ENCODE measurements around the gene CENPU.
"Not testable (repeated sequence)": the region's sequence is repeated elsewhere in the genome, so short reads cannot be mapped to it uniquely, and the experiment has no call there.

Gene CENPU

DNA sequence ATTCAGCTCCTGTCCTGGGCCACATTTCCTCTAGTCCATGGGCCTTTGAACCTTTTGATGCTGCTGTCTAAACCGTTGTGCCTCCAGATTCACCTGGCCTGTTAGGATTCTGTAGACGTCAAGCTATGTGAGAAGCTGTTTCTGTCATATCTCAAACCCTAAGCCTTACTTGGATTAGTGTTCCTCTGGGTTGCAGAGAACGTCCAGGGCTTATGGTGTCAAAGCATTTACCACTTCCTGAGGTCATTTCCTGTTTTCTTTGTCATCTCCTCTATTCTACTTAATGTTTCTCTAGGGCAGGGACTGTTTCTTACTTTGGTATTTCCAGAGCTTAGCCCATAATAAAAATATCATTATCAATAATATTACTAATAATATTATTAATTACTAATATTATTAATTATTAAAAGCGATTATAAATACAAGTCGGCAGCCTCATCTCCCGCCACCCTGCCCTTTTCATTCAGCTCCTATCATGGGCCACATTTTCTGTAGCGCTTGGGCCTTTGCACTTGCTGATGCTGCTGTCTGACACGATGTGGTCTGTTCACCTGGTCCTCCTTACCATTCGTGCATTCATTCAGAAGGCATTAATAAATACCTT lies 65.3 kb downstream of the CENPU start:
- TF ChIP-seq, protein P1, sequence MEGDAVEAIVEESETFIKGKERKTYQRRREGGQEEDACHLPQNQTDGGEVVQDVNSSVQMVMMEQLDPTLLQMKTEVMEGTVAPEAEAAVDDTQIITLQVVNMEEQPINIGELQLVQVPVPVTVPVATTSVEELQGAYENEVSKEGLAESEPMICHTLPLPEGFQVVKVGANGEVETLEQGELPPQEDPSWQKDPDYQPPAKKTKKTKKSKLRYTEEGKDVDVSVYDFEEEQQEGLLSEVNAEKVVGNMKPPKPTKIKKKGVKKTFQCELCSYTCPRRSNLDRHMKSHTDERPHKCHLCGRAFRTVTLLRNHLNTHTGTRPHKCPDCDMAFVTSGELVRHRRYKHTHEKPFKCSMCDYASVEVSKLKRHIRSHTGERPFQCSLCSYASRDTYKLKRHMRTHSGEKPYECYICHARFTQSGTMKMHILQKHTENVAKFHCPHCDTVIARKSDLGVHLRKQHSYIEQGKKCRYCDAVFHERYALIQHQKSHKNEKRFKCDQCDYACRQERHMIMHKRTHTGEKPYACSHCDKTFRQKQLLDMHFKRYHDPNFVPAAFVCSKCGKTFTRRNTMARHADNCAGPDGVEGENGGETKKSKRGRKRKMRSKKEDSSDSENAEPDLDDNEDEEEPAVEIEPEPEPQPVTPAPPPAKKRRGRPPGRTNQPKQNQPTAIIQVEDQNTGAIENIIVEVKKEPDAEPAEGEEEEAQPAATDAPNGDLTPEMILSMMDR (conservative IDR thresholded peaks at IDR 0.05; ENCODE audit: low read depth), result no peak
- DNase-seq (ENCODE audit: low spot score), result no peak
- ChIA-PET CTCF (interaction anchor here (0.6 kb wide), 1 partner anchor 18 kb away, joined by 3 read pairs; no protein-coding TSS in a partner anchor), POLR2A (ENCODE audit: low non-redundant PET) (no interaction called here)
- H3K27ac ChIP-seq, result no peak overlapping the region

DNA sequence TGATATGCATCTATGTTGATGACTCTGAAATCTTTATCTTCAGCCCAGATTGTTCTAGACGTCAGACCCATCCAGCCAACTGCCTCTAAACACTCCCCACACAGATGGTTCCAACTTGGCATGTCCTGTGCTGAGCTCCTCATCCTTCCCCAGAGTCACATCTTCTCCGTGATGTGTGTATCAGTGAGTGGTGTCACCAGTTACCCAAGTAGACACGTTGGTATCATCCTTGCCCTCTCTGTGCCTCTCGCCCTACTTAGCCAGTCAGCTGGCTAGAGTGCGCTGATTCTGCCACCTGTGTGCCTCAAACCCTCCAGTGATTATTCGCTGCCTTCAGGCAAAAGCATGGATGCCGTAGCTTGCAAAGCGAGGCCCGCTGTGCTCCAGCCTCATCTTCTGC lies 65.8 kb downstream of the CENPU start:
- TF ChIP-seq, protein P1 (conservative IDR thresholded peaks at IDR 0.05; ENCODE audit: low read depth), result no peak
- DNase-seq (ENCODE audit: low spot score), result no peak
- ChIA-PET POLR2A (ENCODE audit: low non-redundant PET) (no interaction called here), CTCF (interaction anchor here (0.6 kb wide), 1 partner anchor 18 kb away, joined by 3 read pairs; no protein-coding TSS in a partner anchor)
- H3K27ac ChIP-seq, result no peak overlapping the region

DNA sequence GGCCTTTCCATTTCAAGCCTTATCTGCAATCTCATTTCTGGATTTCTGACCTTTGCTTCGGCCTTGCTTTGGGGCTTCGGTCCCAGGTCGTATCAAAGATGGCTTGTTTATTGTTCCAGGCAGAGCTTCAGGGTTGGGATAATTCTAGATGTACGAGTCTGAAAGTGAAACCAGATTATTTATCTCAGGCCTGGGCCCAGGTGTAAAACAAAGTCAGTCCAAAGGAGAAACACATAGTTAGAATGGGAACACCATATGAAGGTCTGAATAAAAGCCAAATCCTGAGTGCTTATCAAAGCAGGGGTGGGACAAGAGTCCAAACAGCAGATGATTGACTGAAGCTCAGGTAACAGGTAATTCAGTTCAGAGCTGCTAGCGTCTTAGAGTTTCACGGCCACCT lies 67.2 kb downstream of the CENPU start:
- ChIA-PET CTCF (no interaction called here), POLR2A (ENCODE audit: low non-redundant PET) (no interaction called here)
- H3K27ac ChIP-seq, result no peak overlapping the region
- no peak for DNase-seq (ENCODE audit: low spot score)
- TF ChIP-seq, protein P1 (conservative IDR thresholded peaks at IDR 0.05; ENCODE audit: low read depth), result no peak

DNA sequence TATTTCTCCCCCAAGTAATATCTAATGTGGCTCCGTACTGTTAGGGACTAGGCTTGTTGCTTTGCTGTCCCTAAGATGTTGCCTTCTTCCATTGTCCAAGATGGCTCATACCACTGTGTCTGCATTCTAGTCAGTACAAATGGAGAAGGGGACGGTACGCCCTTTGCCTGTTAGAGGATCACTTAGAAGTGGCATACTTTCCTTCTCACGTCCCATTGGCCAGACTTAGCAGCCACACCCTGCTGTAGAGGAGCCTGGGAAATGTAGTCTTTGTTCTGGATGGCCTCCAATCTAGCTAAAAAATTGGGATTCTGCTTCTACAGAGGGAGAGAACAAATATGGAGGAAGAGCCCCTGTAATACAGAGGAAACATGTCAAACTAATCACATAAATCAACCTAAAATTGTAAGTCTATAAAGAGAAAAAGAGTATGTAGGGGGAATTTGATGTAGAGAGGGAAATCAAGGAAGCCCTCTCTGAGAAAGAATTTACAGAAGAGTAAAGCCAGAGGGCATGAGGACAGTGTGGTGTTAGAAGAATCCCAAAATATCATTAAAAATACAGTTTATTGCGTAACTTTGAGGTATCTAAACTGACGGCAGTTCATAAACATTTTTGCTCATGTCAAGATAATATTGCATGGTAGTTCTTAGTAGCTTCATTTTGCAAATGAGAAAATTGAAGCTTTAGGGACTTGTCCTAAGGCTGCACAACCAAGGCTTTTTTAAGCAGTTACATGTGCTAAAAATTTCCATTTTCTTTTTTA lies 69.3 kb downstream of the CENPU start:
- no peak overlapping the region for H3K27ac ChIP-seq
- DNase-seq (ENCODE audit: low spot score), result peak; percentile 29
- TF ChIP-seq, protein P1 (conservative IDR thresholded peaks at IDR 0.05; ENCODE audit: low read depth), result no peak
- ChIA-PET POLR2A (ENCODE audit: low non-redundant PET) (no interaction called here), CTCF (no interaction called here)

DNA sequence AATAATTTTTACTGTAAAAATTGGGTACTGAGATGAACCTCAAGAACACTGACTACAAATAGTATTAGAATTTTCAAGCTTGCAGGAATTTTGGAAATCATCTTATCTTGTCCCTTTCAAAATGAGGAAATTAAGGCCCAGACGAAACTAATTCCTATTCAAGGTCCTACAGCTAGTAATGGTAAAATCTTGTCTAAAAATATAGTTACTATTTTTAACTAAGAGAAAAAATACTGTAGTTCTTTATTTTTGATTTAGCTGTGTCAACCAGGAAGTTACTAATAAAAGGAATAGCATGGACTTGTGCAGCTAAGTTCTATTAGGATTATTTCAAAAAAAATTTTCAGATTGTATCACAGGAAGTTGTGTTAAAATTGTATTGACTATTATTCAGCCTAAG lies 71.7 kb downstream of the CENPU start:
- no peak for DNase-seq (ENCODE audit: low spot score)
- H3K27ac ChIP-seq, result no peak overlapping the region
- ChIA-PET CTCF (no interaction called here), POLR2A (ENCODE audit: low non-redundant PET) (interaction anchor here (0.6 kb wide), 1 partner anchor 13 kb away, joined by 6 read pairs; the partner anchor contains the start of gene PRIMPOL)
- TF ChIP-seq, protein P1 (conservative IDR thresholded peaks at IDR 0.05; ENCODE audit: low read depth), result no peak

DNA sequence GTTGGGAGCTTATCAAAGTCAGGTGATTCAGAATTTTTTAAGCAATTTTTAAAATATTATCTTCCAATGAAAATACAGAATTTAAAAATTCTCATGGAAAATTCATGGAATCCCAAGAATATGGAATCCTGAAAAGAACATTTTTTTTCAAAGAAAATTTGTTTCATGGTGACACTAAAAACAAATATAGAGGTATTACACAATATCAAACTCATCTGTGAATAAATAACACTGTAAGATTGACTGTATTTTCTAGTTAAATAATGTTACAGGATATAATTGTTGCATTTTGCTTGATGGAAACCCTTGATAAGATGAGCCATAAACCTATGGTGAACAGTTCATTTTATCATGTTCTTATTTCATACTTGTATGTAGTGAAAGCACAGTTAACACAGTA lies 72.9 kb downstream of the CENPU start:
- ChIA-PET POLR2A (ENCODE audit: low non-redundant PET) (no interaction called here), CTCF (interaction anchor here (0.6 kb wide), 1 partner anchor 514 kb away, joined by 3 read pairs; no protein-coding TSS in a partner anchor)
- H3K27ac ChIP-seq, result no peak overlapping the region
- no peak for DNase-seq (ENCODE audit: low spot score)
- TF ChIP-seq, protein P1 (conservative IDR thresholded peaks at IDR 0.05; ENCODE audit: low read depth), result no peak

DNA sequence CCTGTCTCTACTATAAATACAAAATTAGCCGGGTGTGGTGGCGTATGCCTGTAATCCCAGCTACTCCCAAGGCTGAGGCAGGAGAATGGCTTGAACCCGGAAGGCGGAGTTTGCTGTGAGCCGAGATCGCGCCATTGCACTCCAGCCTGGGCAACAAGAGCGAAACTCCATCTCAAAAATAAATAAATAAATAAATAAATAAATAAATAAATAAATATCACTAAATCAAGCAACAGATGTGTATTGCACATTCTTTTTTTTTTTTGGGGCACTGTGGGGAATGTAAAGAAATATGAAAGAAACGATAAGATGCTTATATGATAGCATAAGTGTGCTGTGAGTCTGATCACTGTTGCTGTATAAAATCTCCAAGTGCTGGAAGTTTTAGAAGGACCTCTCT lies 76.1 kb downstream of the CENPU start:
- POLR2A ChIA-PET (ENCODE audit: low non-redundant PET); H3K27ac ChIP-seq; DNase-seq (ENCODE audit: low spot score): not testable (repeated sequence)
- CTCF ChIA-PET, result interaction anchor here (0.7 kb wide), 1 partner anchor 278 kb away, joined by 3 read pairs; no protein-coding TSS in a partner anchor

Data from RWPE1 (cell line).